Nephron (organoid): ENCODE results near the gene KRT20.
A peak's percentile ranks its signal among the peaks of the same experiment; 100 is the strongest.

Experiments
- H3K27ac Mint-ChIP-seq, 3 experiments: 2 replicates each; pipeline ENCODE4 v1.8.0; 2020; ENCODE audit warnings: mixed read lengths in 3 of 3, mild to moderate bottlenecking in 2 of 3, moderate library complexity in 1 of 3
- H3K27me3 Mint-ChIP-seq: 2 replicates; pipeline ENCODE4 v1.8.0; 2021; ENCODE audit warnings: low read depth, mild to moderate bottlenecking, moderate library complexity, mixed read lengths
- H3K36me3 Mint-ChIP-seq: 2 replicates; pipeline ENCODE4 v1.8.0; 2020; ENCODE audit warnings: low read depth, mixed read lengths
- H3K4me1 Mint-ChIP-seq: 2 replicates; pipeline ENCODE4 v1.8.0; 2020; ENCODE audit warnings: mixed read lengths
- H3K4me3 Mint-ChIP-seq, 3 experiments: 2 replicates each; pipeline ENCODE4 v1.8.0; 2020; ENCODE audit warnings: mild to moderate bottlenecking in 3 of 3, mixed read lengths in 3 of 3, moderate library complexity in 2 of 3
- H3K9me3 Mint-ChIP-seq: 2 replicates; pipeline ENCODE4 v1.8.0; 2020; ENCODE audit warnings: mixed read lengths
- CTCF ChIP-seq, 3 experiments: fragments of 200-600 bp; sonication (generic); IDR thresholded peaks; one replicate each; pipeline ENCODE4 v1.5.0; 2021; ENCODE audit warnings: antibody characterized with exemption in 3 of 3; ENCODE audit not compliant: unreplicated experiment in 3 of 3

The KRT20 gene

DNA sequence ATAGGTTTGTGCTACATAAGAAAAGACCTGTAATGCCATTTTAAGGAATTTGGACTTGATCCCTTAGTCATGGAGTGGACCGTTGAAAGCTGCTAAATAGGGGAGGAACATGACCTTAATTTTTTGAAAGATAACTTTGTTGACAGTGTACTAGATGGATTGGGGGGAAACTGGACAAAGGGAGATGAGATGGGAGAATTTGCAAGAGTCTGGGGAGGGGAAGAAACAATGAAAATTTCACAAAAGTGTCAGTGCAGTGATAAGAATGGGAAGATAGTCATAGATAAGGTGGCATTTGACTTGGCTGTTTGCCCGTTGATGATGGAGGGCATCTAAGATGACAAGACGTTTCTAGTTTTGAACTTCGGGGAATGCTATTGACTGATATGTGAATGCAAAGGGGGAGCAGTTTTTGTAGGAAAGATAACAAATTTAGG lies 40.4 kb downstream of the KRT20 start:
- H3K4me1 Mint-ChIP-seq = peaks cover 6% of the 10 kb centered on the region
- H3K9me3 Mint-ChIP-seq = no peaks in the 10 kb centered on the region
- H3K27ac Mint-ChIP-seq = no peak overlapping the region
- TF ChIP-seq CTCF (IDR thresholded peaks at IDR 0.05; ENCODE audit: unreplicated experiment in 3 of 3) = no peak
- peaks cover 8% of the 10 kb centered on the region for H3K27me3 Mint-ChIP-seq
- no peaks in the 10 kb centered on the region for H3K36me3 Mint-ChIP-seq
- H3K4me3 Mint-ChIP-seq = no peak overlapping the region

- Mint-ChIP-seq H3K4me1 (peaks cover 6% of the 10 kb centered on the region), H3K4me3 (no peak overlapping the region), H3K9me3 (no peaks in the 10 kb centered on the region), H3K36me3 (no peaks in the 10 kb centered on the region), H3K27me3 (peaks cover 8% of the 10 kb centered on the region), H3K27ac (no peak overlapping the region)
- TF ChIP-seq CTCF (IDR thresholded peaks at IDR 0.05; ENCODE audit: unreplicated experiment in 3 of 3) = no peak
These were observed 41.8 kb downstream of the KRT20 start for GRCh38 chr17:40843242-40843641.

GRCh38 chr17:40841246-40841645 lies 43.8 kb downstream of the KRT20 start:
- Mint-ChIP-seq H3K9me3 (no peaks in the 10 kb centered on the region), H3K27ac (peak overlapping the region; percentile 28 to 57 (median 46)), H3K27me3 (peaks cover 8% of the 10 kb centered on the region), H3K4me3 (no peak overlapping the region), H3K36me3 (no peaks in the 10 kb centered on the region), H3K4me1 (peaks cover 6% of the 10 kb centered on the region)
- no peak for TF ChIP-seq CTCF (IDR thresholded peaks at IDR 0.05; ENCODE audit: unreplicated experiment in 3 of 3)

- Mint-ChIP-seq H3K4me1 (peaks cover 6% of the 10 kb centered on the region), H3K27ac (peak overlapping the region in 1 of 3 experiments; percentile 15), H3K27me3 (no peaks in the 10 kb centered on the region), H3K36me3 (peaks cover 11% of the 10 kb centered on the region), H3K4me3 (no peak overlapping the region), H3K9me3 (no peaks in the 10 kb centered on the region)
- no peak for TF ChIP-seq CTCF (IDR thresholded peaks at IDR 0.05; ENCODE audit: unreplicated experiment in 3 of 3)
These were observed 45.8 kb downstream of the KRT20 start for GRCh38 chr17:40839194-40839593.

DNA sequence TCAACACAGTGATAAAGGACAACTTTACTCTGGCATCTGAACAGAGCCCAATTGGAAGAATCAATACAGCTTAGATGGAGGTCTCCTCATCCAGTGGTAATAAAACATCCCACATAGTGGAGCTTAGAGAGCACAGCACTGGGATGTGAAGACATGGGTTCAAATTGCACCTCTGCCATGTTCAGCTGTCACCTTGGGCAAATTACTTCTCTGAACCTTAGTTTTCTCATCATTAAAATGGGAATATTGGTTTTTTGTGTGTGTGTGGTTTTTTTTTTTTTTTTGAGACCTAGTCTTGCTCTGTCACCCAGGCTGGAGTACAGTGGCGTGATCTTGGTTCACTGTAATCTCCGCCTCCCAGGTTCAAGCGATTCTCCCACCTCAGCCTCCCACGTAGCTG lies 49.0 kb downstream of the KRT20 start:
- Mint-ChIP-seq H3K9me3 (no peaks in the 10 kb centered on the region), H3K4me1 (peaks cover under 1% of the 10 kb centered on the region), H3K4me3 (no peak overlapping the region), H3K27ac (no peak overlapping the region), H3K27me3 (no peaks in the 10 kb centered on the region), H3K36me3 (peaks cover 14% of the 10 kb centered on the region)
- TF ChIP-seq CTCF (IDR thresholded peaks at IDR 0.05; ENCODE audit: unreplicated experiment in 3 of 3) = no peak

DNA sequence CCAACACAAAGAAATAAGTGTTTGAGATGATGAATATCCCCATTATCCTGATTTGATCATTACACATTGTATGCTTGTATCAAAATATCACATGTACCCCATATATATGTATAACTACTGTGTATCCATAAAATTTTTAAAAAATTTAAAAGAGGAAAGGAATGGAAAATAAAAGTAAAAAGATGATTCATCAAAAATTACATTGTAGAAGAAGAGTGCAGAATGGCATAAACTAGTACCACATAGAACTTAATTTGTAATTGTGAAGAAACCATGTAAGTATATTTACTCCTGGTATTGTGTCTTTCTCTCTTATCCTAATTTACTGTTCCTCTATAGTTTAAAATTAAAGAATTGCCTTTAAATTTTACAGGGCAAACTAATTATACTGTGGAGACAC lies 51.2 kb downstream of the KRT20 start:
- no peaks in the 10 kb centered on the region for H3K4me1 Mint-ChIP-seq
- no peaks in the 10 kb centered on the region for H3K27me3 Mint-ChIP-seq
- no peak for TF ChIP-seq CTCF (IDR thresholded peaks at IDR 0.05; ENCODE audit: unreplicated experiment in 3 of 3)
- H3K36me3 Mint-ChIP-seq = peaks cover 14% of the 10 kb centered on the region
- H3K4me3 Mint-ChIP-seq = no peak overlapping the region
- no peak overlapping the region for H3K27ac Mint-ChIP-seq
- no peaks in the 10 kb centered on the region for H3K9me3 Mint-ChIP-seq
